CD4-positive, CD25-positive, alpha-beta regulatory T cell (primary cell): ENCODE results near the gene PALD1. TPM values are rescaled to one million over a fixed set of nuclear protein-coding genes. Genes with fewer than 3 reads are reported as not detected.

Source experiments
- ATAC-seq, 2 donors: fragments of 150-1000 bp; cut with Tn5 transposase; one replicate each; pipeline ENCODE4 v1.10.0; 2021; ENCODE audit warnings: low read depth in 2 of 2, moderate number of reproducible peaks in 2 of 2, moderate library complexity in 1 of 2
- DNase-seq, 3 donors: peaks; one replicate each; pipeline versions ENCODE4 v3.0.0 to v3.0.0-alpha.2; 2012 to 2022; ENCODE audit warnings: mixed read lengths in 1 of 3
- H3K27ac ChIP-seq: one replicate; pipeline ENCODE4 v1.7.0; 2013; ENCODE audit warnings: mild to moderate bottlenecking, low read length; ENCODE audit not compliant: insufficient read depth, poor library complexity, severe bottlenecking
- H3K27me3 ChIP-seq: one replicate; pipeline ENCODE4 v1.7.0; 2013; ENCODE audit warnings: low read length; ENCODE audit not compliant: control insufficient read depth, insufficient read depth
- H3K36me3 ChIP-seq: one replicate; pipeline ENCODE4 v1.7.0; 2013; ENCODE audit warnings: mild to moderate bottlenecking, low read length, moderate library complexity; ENCODE audit not compliant: control insufficient read depth, insufficient read depth
- H3K4me1 ChIP-seq: 2 replicates; pipeline ENCODE4 v1.7.0; 2013; ENCODE audit warnings: mild to moderate bottlenecking, low read length; ENCODE audit not compliant: insufficient read depth, control insufficient read depth, poor library complexity, severe bottlenecking
- H3K4me3 ChIP-seq: one replicate; pipeline ENCODE4 v1.7.0; 2013; ENCODE audit warnings: low read depth, mild to moderate bottlenecking, low read length, moderate library complexity
- H3K9me3 ChIP-seq, 2 experiments: 1 replicate in 1 of 2; 2 replicates in 1 of 2; pipeline ENCODE4 v1.7.0; 2013; ENCODE audit warnings: low read length in 2 of 2, mild to moderate bottlenecking in 1 of 2, moderate library complexity in 1 of 2; ENCODE audit not compliant: control insufficient read depth in 2 of 2
- H3K27ac Mint-ChIP-seq, 3 donors: one replicate each; pipeline ENCODE4 v1.8.0; 2020 to 2022; ENCODE audit warnings: mild to moderate bottlenecking in 3 of 3, mixed read lengths in 3 of 3, moderate library complexity in 2 of 3
- H3K27me3 Mint-ChIP-seq: one replicate; pipeline ENCODE4 v1.8.0; 2022; ENCODE audit warnings: mild to moderate bottlenecking, mixed read lengths
- H3K36me3 Mint-ChIP-seq: one replicate; pipeline ENCODE4 v1.8.0; 2020; ENCODE audit warnings: mixed read lengths
- H3K4me1 Mint-ChIP-seq, 4 donors: one replicate each; pipeline ENCODE4 v1.8.0; 2020 to 2022; ENCODE audit warnings: mixed read lengths in 4 of 4, mild to moderate bottlenecking in 1 of 4
- H3K4me3 Mint-ChIP-seq, 4 donors: one replicate each; pipeline ENCODE4 v1.8.0; 2020 to 2022; ENCODE audit warnings: mild to moderate bottlenecking in 4 of 4, mixed read lengths in 4 of 4, moderate library complexity in 3 of 4
- H3K9me3 Mint-ChIP-seq, 7 donors: one replicate each; pipeline ENCODE4 v1.8.0; 2020 to 2022; ENCODE audit warnings: mixed read lengths in 7 of 7, mild to moderate bottlenecking in 3 of 7, moderate library complexity in 2 of 7
- polyA plus RNA-seq, 4 donors: library from polyadenylated mRNA; unstranded; fragments of 300-500 nt; fragmentation: Illumina TruSeq; gene quantifications; one replicate each; pipeline ENCODE4 v1.2.3, GENCODE V29; 2021
- total RNA-seq: library from RNA; stranded (reverse); gene quantifications from one replicate; pipeline ENCODE4 v1.2.3, GENCODE V29; 2022

PALD1 gene
- total and polyA plus RNA-seq, 5 donors from 2014 or later, result not detected

- H3K36me3 ChIP-seq, result peaks cover 41% of the 10 kb centered on the region
- Mint-ChIP-seq H3K4me1 (peaks cover 5 to 61% (median 28%) of the 10 kb centered on the region in 4 donors), H3K27ac (peak overlapping the region in 1 of 3 donors; percentile 56), H3K36me3 (peaks cover 33% of the 10 kb centered on the region), H3K4me3 (peak overlapping the region in 2 of 4 donors; percentile 10), H3K27me3 (peaks cover 4% of the 10 kb centered on the region), H3K9me3 (no peaks in the 10 kb centered on the region)
- H3K9me3 ChIP-seq, result no peaks in the 10 kb centered on the region
- DNase-seq, result no peak
- no peak for ATAC-seq
- peaks cover 27% of the 10 kb centered on the region for H3K4me1 ChIP-seq
- H3K4me3 ChIP-seq, result no peak overlapping the region
- no peak overlapping the region for H3K27ac ChIP-seq
- no peaks in the 10 kb centered on the region for H3K27me3 ChIP-seq
Measured at GRCh38 chr10:70596860-70597809, 118.6 kb downstream of the PALD1 start.

- Mint-ChIP-seq H3K27ac (no peak overlapping the region), H3K27me3 (peaks cover 4% of the 10 kb centered on the region), H3K4me3 (peak overlapping the region in 1 of 4 donors; percentile 51), H3K9me3 (no peaks in the 10 kb centered on the region), H3K36me3 (peaks cover 33% of the 10 kb centered on the region), H3K4me1 (peaks cover 5 to 64% (median 35%) of the 10 kb centered on the region in 4 donors)
- H3K27ac ChIP-seq, result no peak overlapping the region
- H3K4me3 ChIP-seq, result no peak overlapping the region
- H3K9me3 ChIP-seq, result no peaks in the 10 kb centered on the region
- DNase-seq (no peak), ATAC-seq (no peak)
- H3K36me3 ChIP-seq, result peaks cover 41% of the 10 kb centered on the region
- no peaks in the 10 kb centered on the region for H3K27me3 ChIP-seq
- H3K4me1 ChIP-seq, result peaks cover 35% of the 10 kb centered on the region
Measured at GRCh38 chr10:70597856-70598815, 119.6 kb downstream of the PALD1 start.

- Histone ChIP-seq H3K9me3 (no peaks in the 10 kb centered on the region), H3K27ac (no peak overlapping the region), H3K27me3 (no peaks in the 10 kb centered on the region), H3K4me3 (no peak overlapping the region), H3K4me1 (peaks cover 41% of the 10 kb centered on the region), H3K36me3 (peaks cover 41% of the 10 kb centered on the region)
- Mint-ChIP-seq H3K27me3 (peaks cover 4% of the 10 kb centered on the region), H3K9me3 (no peaks in the 10 kb centered on the region), H3K36me3 (peaks cover 33% of the 10 kb centered on the region), H3K4me1 (peaks cover 5 to 72% (median 42%) of the 10 kb centered on the region in 4 donors), H3K4me3 (peak overlapping the region in 1 of 4 donors; percentile 51), H3K27ac (no peak overlapping the region)
- ATAC-seq (no peak), DNase-seq (no peak)
Measured at GRCh38 chr10:70598857-70599295, 120.3 kb downstream of the PALD1 start.

GRCh38 chr10:70599319-70599718, 120.8 kb downstream of the PALD1 start:
- H3K4me3 ChIP-seq, result no peak overlapping the region
- H3K27ac ChIP-seq, result no peak overlapping the region
- peaks cover 41% of the 10 kb centered on the region for H3K36me3 ChIP-seq
- H3K27me3 ChIP-seq, result no peaks in the 10 kb centered on the region
- peaks cover 5 to 74% (median 45%) of the 10 kb centered on the region in 4 donors for H3K4me1 Mint-ChIP-seq
- peaks cover 33% of the 10 kb centered on the region for H3K36me3 Mint-ChIP-seq
- peaks cover 4% of the 10 kb centered on the region for H3K27me3 Mint-ChIP-seq
- peak overlapping the region in 2 of 4 donors; percentile 29 to 54 for H3K4me3 Mint-ChIP-seq
- DNase-seq, result no peak
- no peaks in the 10 kb centered on the region for H3K9me3 ChIP-seq
- no peaks in the 10 kb centered on the region for H3K9me3 Mint-ChIP-seq
- ATAC-seq, result no peak
- peaks cover 41% of the 10 kb centered on the region for H3K4me1 ChIP-seq
- peak overlapping the region in 1 of 3 donors; percentile 44 for H3K27ac Mint-ChIP-seq

- Histone ChIP-seq H3K36me3 (peaks cover 41% of the 10 kb centered on the region), H3K4me3 (no peak overlapping the region), H3K4me1 (peaks cover 41% of the 10 kb centered on the region), H3K9me3 (no peaks in the 10 kb centered on the region), H3K27ac (no peak overlapping the region), H3K27me3 (no peaks in the 10 kb centered on the region)
- Mint-ChIP-seq H3K9me3 (no peaks in the 10 kb centered on the region), H3K36me3 (peaks cover 33% of the 10 kb centered on the region), H3K27ac (peak overlapping the region in 1 of 3 donors; percentile 44), H3K4me1 (peaks cover 5 to 74% (median 45%) of the 10 kb centered on the region in 4 donors), H3K27me3 (peaks cover 4% of the 10 kb centered on the region), H3K4me3 (peak overlapping the region in 3 of 4 donors; percentile 29 to 54 (median 50))
- no peak for ATAC-seq
- DNase-seq, result no peak
Measured at GRCh38 chr10:70599791-70600190, 121.2 kb downstream of the PALD1 start.

GRCh38 chr10:70600512-70601395, 122.2 kb downstream of the PALD1 start:
- H3K27ac ChIP-seq, result peak overlapping the region; percentile 25
- Mint-ChIP-seq H3K4me3 (peak overlapping the region; percentile 90 to 100 (median 98)), H3K27me3 (peaks cover 4% of the 10 kb centered on the region), H3K9me3 (no peaks in the 10 kb centered on the region), H3K4me1 (peaks cover 5 to 72% (median 42%) of the 10 kb centered on the region in 4 donors), H3K36me3 (peaks cover 32% of the 10 kb centered on the region), H3K27ac (peak overlapping the region; percentile 83 to 100 (median 96))
- H3K36me3 ChIP-seq, result peaks cover 41% of the 10 kb centered on the region
- no peaks in the 10 kb centered on the region for H3K27me3 ChIP-seq
- no peak for DNase-seq
- H3K4me1 ChIP-seq, result peaks cover 41% of the 10 kb centered on the region
- no peaks in the 10 kb centered on the region for H3K9me3 ChIP-seq
- ATAC-seq, result no peak
- H3K4me3 ChIP-seq, result peak overlapping the region; percentile 68
